ENCODE measurements around the gene RBPMS2.
"Not testable (repeated sequence)": the region's sequence is repeated elsewhere in the genome, so short reads cannot be mapped to it uniquely, and the experiment has no call there.

Gene RBPMS2

DNA sequence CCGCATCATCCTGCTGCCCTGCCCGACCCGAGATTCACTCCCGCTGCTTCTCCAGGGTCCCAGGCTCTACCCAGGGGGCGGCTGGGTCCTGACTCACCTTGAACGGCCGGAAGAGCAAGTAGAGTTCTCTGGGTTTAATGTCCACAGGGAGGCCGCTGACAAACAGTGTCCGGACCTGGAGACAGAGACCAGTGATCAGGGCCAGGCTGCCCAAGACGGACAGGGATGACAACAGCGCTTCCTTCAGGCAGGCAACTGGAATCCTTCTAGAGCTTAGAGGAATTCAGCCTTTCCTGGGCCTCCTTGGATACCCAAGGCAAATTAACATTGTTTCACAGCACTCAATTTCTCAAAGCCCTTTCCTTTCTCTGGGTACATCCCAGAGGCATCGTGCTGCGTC is 23.9 kb downstream of the RBPMS2 start:
- no peak for DNase-seq

DNA sequence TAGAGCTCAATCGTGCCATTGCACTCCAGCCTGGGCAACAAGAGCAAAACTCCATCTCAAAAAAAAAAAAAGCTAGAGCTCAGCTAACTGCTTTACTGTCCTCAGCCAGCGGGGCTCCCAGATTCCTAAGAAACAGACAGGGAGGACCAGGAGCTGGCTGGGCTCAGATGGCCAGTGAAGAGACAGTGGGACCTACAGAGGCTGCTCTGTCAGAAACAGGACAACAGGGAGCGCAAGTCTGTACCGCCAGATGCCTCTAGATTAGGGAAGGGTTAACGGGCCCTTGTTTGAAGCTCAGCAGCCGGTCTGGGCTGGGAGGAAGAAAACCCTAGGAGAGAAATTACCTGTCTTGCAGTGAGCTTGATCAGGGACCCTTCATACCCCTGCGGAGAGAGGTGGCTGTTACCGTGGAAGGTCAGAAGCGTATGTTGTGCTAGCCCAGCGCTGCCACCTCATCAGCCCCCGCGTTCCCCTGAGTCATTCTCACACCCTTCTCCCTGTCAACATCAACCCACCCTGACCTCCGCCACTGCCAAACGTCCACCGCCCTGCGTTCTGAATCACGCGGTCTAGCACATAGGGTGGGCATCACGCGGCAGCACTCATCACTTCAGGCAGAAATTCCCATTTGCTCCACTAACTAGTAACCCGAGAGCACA is 25.3 kb downstream of the RBPMS2 start:
- DNase-seq = no peak

DNA sequence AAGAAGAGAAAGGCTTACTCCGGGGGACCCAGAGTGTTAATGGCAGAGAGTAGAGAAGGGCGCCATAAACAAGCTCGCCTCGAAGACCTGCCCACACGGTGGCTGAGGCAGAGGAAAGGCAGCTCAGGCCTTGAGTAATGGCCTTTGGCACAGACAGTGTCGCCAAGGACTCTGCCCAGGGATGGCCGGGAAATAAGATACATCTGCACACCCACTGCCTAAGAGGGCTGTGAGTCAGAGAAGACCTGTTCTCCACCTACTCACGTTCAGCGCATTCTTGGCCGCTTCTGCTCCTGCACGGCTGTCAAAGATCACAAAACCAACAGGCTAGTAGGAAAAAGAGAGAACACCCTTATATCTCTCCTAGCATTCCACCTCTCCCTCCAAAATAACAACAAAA is 26.2 kb downstream of the RBPMS2 start:
- DNase-seq = no peak

DNA sequence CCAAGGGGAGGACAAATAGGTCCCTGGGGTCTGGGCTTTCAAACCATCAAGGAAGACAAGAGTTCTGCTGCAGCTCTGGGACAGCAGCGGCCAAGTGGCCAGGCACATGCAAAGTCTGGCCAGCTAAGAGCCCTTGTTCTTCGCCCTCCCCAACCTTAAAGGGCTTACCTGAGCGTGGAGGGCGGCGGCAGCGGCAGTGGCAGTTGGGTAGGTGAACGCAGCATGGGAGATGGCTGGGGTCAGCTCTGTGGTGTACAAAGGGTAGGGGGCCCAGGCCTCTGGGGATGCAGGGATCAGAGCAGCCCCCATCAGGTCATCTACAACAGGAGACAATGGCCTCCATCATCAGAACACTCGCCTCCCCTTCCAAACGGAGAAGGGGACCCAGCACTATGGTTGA is 27.1 kb downstream of the RBPMS2 start:
- no peak for DNase-seq

DNA sequence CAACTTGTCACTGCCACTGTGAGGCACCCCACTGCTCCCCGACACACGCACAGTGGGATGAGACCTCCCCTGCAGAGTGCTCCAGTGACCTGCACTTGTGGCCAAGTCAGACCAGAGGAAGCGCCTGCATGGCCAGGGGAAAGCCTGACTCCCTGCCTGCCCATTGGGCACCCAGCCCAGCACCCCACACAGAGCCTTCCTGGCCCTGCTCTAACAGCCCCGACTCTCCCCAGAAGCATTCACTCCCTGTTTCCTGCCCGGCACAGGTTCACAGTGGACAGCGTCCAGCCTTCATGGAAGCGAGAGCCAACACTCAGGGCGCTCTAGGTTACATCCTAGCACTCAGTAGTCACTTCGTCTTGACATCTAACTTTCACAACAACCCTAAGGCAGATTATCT is 27.8 kb downstream of the RBPMS2 start:
- DNase-seq = no peak

DNA sequence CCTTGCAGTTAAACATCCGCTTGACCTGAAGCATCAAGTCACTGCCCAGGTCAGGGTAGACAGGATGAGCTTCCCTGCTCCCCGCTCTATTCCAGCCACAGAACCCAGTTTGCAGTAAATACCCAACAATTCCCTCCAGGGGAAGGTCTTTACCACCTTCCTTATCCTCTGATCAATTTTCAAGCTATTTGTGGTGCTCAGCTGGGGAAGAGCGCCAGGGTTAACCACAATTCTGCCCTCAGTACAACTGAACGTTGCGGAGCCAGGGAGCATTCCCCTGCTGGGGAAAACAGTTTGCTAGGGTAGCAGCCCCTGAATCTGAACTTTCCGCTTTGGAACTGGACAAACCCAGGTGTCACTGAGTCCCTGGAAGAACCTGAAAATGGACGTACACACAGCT is 28.5 kb downstream of the RBPMS2 start:
- no peak for DNase-seq

DNA sequence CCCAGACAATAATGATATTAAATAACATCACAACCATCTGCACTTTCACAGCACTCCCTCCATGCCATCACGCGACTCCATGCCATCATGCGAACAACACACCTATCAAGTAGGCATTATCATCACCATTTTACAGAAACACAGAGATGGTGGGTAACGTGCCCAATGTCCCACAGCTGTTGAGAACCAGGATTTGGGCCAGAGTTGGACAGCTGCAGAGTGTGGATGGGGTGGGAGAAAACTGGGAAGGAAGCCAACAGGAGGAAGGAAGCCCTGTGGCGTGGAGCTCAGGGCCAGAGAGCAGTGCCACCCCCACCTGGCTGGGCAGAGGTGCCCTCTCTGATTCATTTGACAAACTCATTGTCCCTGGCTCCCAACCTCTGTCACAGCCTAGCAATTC is 29.0 kb downstream of the RBPMS2 start:
- no peak for DNase-seq

DNA sequence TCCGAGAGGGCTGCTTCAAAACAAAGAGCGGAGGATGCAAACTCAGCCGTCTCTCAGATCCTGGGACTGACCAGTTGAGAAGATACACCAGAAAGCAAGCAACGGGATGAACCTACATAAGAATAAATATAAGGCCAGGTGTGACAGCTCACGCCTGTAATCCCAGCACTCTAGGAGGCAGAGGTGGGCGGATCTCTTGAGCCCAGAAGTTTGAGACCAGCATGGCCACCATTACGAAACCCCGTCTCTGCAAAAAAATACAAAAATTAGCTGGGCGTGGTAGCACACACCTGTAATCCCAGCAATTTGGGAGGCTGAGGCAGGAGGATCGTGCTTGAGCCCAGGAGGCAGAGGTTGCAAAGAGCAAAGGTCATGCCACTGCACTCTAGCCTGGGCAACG is 31.7 kb downstream of the RBPMS2 start:
- DNase-seq = no peak

DNA sequence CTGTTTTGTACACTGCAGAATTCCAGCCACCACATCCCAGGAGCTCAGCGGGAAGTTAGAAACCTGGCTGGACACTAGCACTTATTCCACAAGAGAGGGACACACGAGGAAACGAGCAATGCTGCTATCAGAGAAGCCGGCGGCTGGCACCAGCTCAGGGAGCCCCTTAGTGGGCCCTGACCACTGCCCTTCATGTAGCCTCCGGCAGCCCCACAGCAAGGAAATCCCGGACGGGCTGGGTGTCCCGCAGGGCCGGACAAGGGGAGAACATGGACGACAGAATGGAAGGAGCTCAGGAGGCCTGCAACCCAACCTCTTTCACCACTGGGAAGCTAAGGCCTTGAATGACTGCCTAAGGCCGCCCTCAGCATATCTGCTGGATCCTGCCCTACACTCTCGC is 32.5 kb downstream of the RBPMS2 start:
- no peak for DNase-seq

DNA sequence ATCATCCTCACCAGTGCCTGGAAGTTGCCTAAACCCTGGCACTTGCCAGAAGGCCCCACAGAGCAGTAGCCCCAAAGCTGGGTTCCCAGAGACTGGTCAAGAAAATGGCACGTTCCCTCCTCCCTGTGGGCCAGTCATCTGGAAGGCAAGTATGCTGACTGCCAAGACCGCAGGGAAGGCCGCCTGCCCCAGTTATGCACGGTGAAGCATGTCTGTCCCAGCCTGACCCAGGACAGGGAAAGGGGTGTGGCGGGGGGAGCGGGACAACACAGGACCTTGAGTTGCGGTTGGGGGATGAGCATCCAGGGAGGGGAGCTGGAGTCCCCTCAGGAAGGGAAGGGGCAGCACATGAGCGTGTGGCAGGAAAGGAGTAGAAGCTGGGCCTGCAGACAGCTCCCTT is 33.0 kb downstream of the RBPMS2 start:
- no peak for DNase-seq

DNA sequence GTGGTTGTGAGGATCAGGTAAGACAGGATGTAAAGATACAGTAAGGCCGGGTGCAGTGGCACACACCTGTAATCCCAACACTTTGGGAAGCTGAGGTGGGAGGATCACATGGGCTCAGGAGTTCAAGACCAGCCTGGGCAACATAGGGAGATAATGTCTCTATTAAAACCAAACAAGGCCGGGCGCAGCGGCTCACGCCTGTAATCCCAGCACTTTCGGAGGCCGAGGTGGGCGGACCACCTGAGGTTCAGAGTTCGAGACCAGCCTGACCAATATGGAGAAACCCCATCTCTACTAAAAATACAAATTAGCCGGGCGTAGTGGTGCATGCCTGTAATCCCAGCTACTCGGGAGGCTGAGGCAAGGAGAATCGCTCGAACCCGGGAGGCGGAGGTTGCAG is 33.7 kb downstream of the RBPMS2 start:
- DNase-seq = not testable (repeated sequence)

DNA sequence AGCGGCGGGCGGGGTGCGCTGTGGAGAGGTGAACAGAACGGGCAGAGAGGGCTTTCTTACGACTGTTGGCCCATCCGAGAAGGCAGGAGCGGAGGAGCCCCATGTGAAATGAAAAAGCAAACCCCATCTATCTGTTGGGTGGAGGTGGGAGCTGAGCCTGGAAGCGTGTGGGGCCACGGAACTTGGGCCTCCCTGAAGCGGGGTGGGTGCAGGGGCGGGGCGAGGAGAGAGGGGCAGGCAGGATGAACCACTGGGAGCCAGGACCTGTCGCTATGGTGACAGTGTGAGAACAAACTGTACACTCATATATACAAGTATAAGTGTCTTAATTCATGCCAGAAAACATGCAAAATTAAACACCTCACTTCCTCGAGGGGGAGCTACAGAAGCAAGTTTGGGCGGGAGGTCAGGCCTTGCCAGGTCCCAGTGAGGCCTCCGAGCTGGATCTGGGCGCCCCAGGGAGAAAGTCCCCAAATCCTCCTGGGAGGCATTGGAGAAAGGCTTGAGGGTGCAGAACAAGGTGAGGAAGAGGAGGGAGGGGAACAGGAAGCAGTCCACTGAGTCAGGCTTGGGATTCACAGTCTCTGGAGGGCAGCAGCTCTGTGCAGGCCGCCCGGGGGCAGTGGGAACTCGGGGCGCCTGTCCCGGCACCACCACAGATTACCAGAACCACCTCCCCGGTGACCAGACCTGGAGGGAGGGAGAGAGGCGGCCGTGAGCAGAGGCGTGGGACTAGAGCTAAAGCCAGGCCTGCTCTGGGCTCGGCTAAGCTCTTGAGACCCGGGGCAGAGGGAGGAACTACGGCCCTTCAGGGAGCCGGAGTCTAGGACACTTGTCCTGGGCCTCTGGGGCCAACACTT is 34.8 kb downstream of the RBPMS2 start:
- DNase-seq = no peak

DNA sequence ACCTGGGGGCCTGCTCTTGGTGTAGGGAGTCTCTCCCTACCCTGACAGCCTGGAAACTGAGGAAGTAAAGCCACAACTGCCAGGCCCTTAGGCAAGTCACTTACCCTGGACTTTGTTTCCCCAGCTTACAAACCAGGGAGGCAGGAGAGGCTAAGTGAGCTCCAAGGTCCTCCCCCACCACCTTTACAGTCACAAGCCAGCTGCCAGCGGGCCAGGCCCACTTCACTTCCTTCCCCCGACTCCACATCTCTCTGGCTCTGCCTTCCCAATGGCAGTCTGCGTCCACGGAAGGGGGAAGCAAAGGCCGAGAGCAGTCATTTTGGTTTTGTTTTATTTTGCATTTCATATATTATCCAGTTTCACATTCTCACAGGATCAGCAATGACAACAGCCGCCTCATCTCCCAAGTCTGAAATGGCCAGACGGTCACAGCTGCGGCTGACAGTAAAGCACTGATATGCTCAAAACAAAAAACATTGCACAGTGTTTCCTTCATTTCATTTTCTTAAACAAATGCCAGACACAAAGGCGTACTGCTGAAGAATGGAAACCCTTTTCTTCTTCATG is 35.7 kb downstream of the RBPMS2 start:
- DNase-seq = no peak

DNA sequence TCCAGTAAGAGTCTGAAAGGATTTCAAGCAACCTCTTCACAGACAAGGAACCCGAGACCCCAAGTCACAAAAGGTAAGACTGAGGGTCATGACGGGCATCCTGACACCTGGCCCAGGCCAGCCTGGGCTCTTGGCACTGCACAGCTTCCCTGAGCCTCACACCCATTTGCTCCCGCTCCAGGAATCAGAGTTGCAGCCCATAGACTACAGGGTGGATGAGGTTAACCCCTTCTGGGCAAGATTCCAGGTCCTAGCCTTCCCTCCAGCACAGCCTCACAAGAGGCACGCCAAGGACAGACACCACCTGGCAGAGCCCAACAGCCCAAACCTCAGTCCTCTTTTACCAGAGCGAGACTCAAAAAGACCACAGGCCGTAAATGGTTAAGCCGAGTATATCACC is 36.2 kb downstream of the RBPMS2 start:
- DNase-seq = no peak

DNA sequence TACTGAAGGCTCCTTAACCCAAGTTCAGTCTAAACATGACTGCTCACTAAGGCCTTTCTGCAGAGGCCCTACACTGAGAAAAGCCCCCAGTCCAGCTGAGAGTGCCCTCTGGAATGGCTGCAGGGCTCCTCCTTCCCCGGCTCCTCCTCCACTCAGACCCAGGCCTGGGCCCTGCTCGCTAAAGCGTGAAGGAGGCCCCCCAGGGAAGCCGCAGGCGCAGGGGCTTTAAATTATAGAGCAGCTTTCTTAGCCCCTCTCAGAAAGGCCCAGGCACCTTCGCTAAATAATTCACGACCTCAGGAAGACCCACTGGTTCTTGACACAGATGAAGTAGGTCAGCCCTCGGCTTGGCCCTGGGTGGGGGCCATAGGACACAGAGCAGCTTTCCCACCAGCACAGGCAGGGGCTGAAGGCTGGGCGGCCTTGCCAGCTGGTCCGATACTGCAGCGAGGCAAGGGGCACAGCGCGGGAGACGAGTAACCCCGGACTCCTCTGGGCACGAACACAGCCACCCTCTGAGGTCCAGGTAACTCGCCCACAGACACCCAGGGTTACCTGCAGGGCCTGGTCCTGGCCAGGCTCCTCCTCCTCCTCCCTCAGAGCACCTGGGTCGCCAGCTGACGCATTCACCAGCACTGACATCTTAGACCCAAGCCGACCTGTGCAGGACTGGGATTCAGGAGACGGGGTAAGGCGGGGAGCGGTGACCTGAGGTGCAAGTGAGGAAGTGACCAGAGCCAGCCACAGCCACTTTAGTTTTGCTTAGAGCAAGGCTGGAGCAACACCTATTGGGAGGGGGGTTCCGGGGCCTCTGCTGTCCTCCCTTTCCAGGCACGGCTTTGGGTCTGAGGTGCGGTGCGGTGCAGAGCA is 36.9 kb downstream of the RBPMS2 start:
- no peak for DNase-seq

DNA sequence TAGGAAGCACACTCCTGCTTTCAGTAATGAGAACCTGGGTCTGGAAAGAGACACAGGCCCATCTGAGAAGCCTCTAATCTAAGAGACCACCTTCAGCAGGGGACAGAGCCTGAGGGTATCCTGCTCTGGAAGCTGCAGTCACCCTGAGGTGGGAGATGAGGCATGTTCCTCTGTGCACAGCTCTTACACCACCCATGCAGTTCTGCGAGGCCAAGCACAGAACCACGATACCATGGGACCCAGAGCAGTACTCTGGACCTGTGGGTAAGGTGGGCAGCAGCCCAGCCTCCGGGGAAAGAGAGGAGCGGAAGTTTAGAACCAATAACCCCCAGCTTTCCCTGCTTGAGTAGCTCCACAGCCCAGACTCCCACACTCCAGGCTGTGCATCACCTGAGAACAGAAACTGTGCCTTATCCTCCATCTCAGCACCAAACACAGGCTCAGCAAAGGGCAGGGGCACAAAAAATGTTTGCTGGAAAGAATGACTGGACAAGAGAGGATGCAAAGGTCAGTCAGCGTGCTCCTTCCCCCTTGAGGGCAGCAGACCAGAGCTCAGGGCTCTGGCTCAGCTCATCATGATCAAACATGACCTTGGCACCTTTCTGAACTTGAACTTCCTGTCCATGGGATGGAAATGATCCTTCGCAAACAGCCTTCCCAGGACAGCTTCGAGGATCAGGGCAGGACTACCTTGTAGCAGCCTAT is 43.1 kb downstream of the RBPMS2 start:
- no peak for DNase-seq

DNA sequence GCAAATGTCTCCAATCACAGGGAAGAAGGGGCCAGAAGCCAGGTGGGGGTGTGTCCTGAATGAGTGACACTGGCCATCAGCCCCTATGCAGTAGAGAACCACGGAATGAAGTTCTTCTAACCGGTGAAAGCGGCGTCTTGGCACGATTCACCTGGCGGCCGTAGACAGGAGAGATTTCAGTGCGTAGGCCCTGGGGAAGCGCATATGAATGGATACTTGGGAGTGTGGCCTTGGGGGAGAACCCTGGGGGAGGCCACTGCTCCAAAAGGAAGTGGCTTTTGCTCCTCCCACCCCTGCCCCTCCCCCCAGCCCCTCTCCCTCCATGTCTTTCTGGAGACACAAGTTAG is 43.6 kb downstream of the RBPMS2 start:
- no peak for DNase-seq

DNA sequence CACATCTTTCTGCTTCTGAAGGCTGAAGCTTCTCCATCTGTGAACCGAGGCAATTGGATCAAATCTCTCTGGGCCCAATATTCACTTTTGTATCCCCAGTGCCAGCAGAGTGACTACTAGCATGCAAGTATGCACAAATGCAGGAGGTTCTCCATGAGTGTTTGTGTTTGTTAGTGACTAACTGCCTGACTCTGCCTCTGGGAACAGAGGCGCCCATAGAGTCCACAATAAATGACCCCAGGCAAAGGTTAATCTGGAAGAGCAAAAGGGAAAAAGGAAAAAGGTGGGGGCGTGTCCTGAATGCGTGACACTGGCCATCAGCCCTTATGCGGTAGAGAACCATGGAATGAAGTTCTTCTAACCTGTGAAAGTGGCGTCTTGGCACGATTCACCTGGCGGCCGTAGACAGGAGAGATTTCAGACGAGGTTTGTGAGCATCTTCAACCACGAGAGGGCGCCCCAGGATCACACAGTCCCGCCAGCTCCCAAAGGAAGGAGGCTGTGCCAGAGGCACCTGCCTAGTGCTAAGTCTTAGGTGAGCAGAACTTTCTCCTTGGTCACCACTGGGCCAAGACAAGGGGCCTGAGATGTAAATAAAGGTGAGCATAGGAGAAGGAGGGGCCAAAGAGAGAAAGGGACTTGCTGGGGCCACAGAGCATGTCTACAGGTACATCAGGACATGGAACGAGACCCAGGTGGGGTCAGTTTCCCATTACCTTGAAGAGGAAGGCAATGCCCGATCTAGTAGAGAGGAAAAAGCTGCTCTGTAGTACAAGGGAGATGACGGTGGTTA is 44.2 kb downstream of the RBPMS2 start:
- DNase-seq = peak; percentile 86

DNA sequence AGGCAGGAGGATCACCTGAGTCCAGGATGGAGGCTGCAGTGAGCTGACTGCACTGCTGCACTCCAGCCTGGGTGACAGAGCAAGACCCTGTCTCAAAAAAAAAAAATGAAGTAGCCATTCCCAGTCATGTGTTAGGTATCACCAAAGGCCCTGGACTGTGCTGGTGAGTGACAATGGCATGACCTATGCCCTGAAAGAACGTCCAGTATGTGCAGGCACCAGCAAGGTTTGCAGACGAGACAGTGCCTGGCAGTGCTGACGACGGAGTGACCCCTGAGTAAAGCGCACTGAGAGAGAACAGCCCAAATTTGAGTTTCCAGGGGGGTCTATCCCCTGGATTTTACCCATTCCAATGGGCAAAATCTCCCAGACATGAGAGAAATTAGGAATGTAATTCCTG is 45.2 kb downstream of the RBPMS2 start:
- DNase-seq = no peak

DNA sequence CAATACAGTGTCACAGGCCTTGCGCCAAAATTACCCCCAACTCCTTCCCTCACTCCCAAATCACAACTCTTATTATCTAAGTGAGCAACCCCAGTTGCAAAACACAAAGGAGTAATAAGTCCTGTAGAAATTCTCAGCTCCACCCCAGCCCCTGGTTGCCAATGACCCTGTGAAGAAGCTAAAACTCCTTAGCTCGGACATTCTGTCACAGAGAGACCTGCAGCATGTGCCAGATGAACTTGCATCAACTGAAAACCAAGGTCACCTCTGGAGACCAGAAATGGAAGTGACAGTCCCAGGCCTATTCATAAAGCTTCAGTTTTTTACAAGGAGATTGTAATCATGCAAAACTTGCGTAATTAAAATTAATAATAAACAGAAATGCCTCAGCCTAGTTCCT is 55.2 kb downstream of the RBPMS2 start:
- DNase-seq = no peak

DNA sequence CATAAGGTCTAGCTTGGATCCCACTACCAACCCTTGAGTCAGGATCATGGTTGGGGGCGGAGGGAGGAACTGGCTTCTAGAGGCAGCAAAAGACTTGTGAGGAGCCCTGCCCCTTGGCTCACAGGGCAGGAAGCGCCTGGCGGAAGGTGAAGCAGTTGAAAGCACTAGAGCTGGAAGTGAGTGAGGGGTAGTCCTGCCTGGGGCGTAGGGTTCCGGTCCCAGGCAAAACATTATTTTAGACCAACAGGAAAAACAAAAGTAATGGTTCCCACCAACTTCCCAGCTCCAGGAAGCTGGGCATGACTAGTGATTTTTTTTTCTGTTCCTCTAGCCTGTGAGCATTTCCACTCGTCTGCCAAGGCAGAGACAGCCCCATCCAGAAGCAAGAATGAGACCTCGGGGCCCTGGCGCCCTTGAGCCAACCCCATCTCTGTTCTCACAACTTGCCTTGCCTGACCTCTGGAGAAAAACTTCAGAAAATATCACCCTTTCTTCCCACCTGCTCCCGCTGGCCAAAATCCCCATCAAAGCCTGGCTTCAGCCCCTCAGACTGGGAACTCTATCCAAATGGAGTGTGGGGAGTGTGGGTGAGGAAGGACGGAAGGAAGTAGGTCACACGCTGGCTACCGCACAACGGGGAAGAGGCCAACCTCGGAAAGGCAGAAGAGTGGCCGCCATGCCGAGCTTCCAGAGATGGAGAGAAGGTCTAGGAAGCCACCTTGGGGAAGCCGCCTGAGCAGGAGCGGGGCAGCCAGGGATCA is 57.5 kb downstream of the RBPMS2 start:
- DNase-seq = no peak
